Panc1 (cell line): ENCODE results near the gene KLF15. TPM values are rescaled to one million over a fixed set of nuclear protein-coding genes. Genes with fewer than 3 reads are reported as not detected.

ENCODE experiments used
- ATAC-seq: fragments of 200-7000 bp; cut with Tn5 transposase; 2 replicates; pipeline ENCODE4 v1.9.1; 2020; ENCODE audit warnings: mild to moderate bottlenecking, moderate library complexity
- BruUV-seq: library from RNA; stranded (reverse); fragments of 400-500 nt; replicated peaks from 2 replicates; lab custom pipeline; 2021; lab: Mats Ljungman, UMichigan
- CTCF ChIA-PET: fragments of 300-600 bp; sonication (Branson Sonifier 250); formaldehyde crosslinking; loops from one replicate; lab custom pipeline; 2022; ENCODE audit warnings: antibody characterized with exemption; lab: Charles Lee
- POLR2A ChIA-PET: fragments of 300-600 bp; sonication (Branson Sonifier 250); formaldehyde crosslinking; loops from one replicate; lab custom pipeline; 2022; ENCODE audit warnings: antibody characterized with exemption; lab: Charles Lee
- DNase-seq: peaks from one replicate; pipeline ENCODE4 v3.0.0-alpha.2; 2010; ENCODE audit warnings: low read depth, low spot score
- H3K27ac ChIP-seq: 2 replicates; pipeline ENCODE4 v1.5.1; 2011; ENCODE audit warnings: mild to moderate bottlenecking, low read length, inconsistent platforms
- H3K27me3 ChIP-seq: fragments of 200-500 bp; sonication (Bioruptor generic); 2 replicates; pipeline ENCODE4 v1.6.0; 2014; ENCODE audit warnings: low read length, inconsistent platforms; ENCODE audit not compliant: control insufficient read depth, insufficient read depth
- H3K36me3 ChIP-seq: fragments of 200-500 bp; sonication (Bioruptor generic); 2 replicates; pipeline ENCODE4 v1.5.1; 2014; ENCODE audit warnings: inconsistent platforms, mild to moderate bottlenecking, low read length, moderate library complexity; ENCODE audit not compliant: control insufficient read depth, insufficient read depth
- H3K4me1 ChIP-seq: 2 replicates; pipeline ENCODE4 v1.5.1; 2011; ENCODE audit warnings: inconsistent platforms, mild to moderate bottlenecking, low read length, moderate library complexity; ENCODE audit not compliant: control insufficient read depth, insufficient read depth
- H3K4me3 ChIP-seq, 2 experiments: 2 replicates each; pipeline ENCODE4 v1.5.1; 2011 to 2012; ENCODE audit warnings: low read depth in 2 of 2, low read length in 2 of 2, mild to moderate bottlenecking in 2 of 2, inconsistent platforms in 1 of 2, moderate library complexity in 1 of 2
- H3K9me3 ChIP-seq: fragments of 200-500 bp; sonication (Bioruptor generic); 2 replicates; pipeline ENCODE4 v1.5.1; 2014; ENCODE audit warnings: low read depth, mild to moderate bottlenecking, inconsistent platforms, low read length, moderate library complexity; ENCODE audit not compliant: control insufficient read depth, insufficient read depth
- CTCF ChIP-seq: fragments of 450-650 bp; IDR thresholded peaks from 2 replicates; pipeline ENCODE4 v1.5.1; 2017; ENCODE audit warnings: mild to moderate bottlenecking
- POLR2AphosphoS5 ChIP-seq: IDR thresholded peaks from 2 replicates; pipeline ENCODE4 v1.6.1; 2012; ENCODE audit warnings: mild to moderate bottlenecking, low read depth, low read length, moderate library complexity
- REST ChIP-seq, 2 experiments: IDR thresholded peaks; 2 replicates each; pipeline ENCODE4 v1.6.1; 2011 to 2012; ENCODE audit warnings: low read depth in 2 of 2, control low read depth in 1 of 2, low read length in 1 of 2, mild to moderate bottlenecking in 1 of 2, moderate library complexity in 1 of 2; ENCODE audit not compliant: insufficient read depth in 1 of 2
- SIN3A ChIP-seq: IDR thresholded peaks from 2 replicates; pipeline ENCODE4 v1.6.1; 2012; ENCODE audit warnings: low read depth, mild to moderate bottlenecking, low read length, moderate library complexity, borderline replicate concordance; ENCODE audit not compliant: insufficient read depth
- TCF7L2 ChIP-seq: IDR thresholded peaks from 2 replicates; pipeline ENCODE4 v1.6.1; 2011; ENCODE audit warnings: mild to moderate bottlenecking, low read depth, low read length, inconsistent platforms
- in situ Hi-C: cut with HindIII; loops from 2 replicates; pipeline ENCODE4 v1.10.0; 2016; ENCODE audit warnings: low sequenced_read_pairs, low pct_unique_long_range_greater_than_20kb
- intact Hi-C: fragments of 100-400 bp; cut with micrococcal nuclease; formaldehyde crosslinking; loops from one replicate; pipeline ENCODE4 v1.10.0; 2022; ENCODE audit not compliant: unreplicated experiment
- total RNA-seq: library from RNA; stranded (reverse); gene quantifications from one replicate; pipeline ENCODE4 v1.2.1, GENCODE V29; 2021; ENCODE audit not compliant: unreplicated experiment

KLF15 gene
- total RNA-seq, 1 experiment from 2014 or later, result 0.10 TPM

DNA sequence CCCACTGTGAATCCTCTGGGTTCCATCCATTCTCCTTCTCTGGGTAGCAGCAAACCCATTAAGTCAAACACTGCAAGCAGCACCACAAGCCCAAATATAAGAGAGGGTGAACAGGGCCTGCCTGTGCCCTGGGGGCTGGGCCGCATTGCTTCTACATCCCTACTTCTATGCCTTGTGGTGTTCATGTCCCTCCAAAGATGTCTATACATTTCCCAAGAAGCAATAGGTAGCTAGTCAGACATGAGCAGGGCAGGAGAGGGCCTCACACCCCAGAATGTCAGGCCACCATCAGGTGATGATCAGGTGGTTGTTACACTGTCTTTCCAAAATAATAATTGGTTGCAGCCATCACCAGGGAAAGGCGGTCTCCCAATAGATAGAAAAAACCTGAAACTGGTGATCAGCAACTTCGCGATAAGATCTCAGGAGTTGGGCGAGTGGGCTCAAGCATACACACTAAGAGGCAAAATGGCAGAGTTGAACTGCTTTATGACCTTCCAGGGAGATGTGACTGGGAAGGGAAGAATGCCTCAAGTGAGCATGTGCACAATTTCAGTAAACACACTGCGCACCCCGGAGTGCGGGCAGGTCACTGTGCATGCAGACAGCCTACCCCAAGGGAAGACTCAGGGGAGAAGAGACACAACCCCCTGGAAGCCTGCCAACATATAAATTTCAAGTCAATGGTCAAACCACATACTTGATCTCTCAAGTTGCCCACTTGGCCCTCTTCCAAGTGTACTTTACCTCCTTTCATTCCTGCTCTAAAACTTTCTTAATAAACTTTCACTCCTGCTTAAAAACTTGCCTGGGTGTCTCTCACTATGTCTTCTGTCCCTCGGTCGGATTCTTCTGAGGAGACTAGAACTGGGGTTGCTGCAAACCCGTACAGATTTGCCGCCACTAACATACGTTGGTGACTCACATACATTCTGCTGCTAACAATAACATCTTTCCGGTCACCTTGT, 39.9 kb downstream of the KLF15 start:
- H3K4me1 ChIP-seq, result no peaks in the 10 kb centered on the region
- H3K4me3 ChIP-seq, result no peak overlapping the region
- in situ Hi-C loops (no loop called here), intact Hi-C loops (no loop called here)
- H3K27ac ChIP-seq, result no peak overlapping the region
- DNase-seq, result no peak
- TF ChIP-seq SIN3A, result no peak
- no peak for TF ChIP-seq CTCF
- TF ChIP-seq POLR2AphosphoS5, result no peak
- TF ChIP-seq TCF7L2, result no peak
- TF ChIP-seq REST (IDR thresholded peaks at IDR 0.05; ENCODE audit: insufficient read depth in 1 of 2, low read depth in 2 of 2, low read length in 1 of 2), result no peak
- H3K36me3 ChIP-seq, result no peaks in the 10 kb centered on the region
- CTCF ChIA-PET, result no interaction called here
- no peaks in the 10 kb centered on the region for H3K9me3 ChIP-seq
- BruUV-seq, result no TSS peak
- POLR2A ChIA-PET, result no interaction called here
- no peak for ATAC-seq
- H3K27me3 ChIP-seq, result peaks cover under 1% of the 10 kb centered on the region

- DNase-seq (no peak), ATAC-seq (no peak)
- Histone ChIP-seq H3K4me1 (no peaks in the 10 kb centered on the region), H3K36me3 (no peaks in the 10 kb centered on the region), H3K9me3 (no peaks in the 10 kb centered on the region), H3K27ac (no peak overlapping the region), H3K27me3 (no peaks in the 10 kb centered on the region; the same call in none of the 2 replicates), H3K4me3 (no peak overlapping the region)
- in situ Hi-C loops (no loop called here), intact Hi-C loops (no loop called here)
- BruUV-seq, result no TSS peak
- TF ChIP-seq POLR2AphosphoS5 (no peak), REST (IDR thresholded peaks at IDR 0.05; ENCODE audit: insufficient read depth in 1 of 2, low read depth in 2 of 2, low read length in 1 of 2) (no peak), TCF7L2 (no peak), SIN3A (no peak), CTCF (no peak)
- ChIA-PET POLR2A (no interaction called here), CTCF (no interaction called here)
These were observed 40.7 kb downstream of the KLF15 start for GRCh38 chr3:126316501-126316939.
